ENCODE data around the gene MEX3A. TPM values are rescaled to one million over a fixed set of nuclear protein-coding genes. Genes with fewer than 3 reads are reported as not detected.

MEX3A gene
- polyA plus RNA-seq, 1 donor (not counting 4 experiments of a cell fraction or from before 2014, with no cell fraction given) = 1.1 TPM

GRCh38 chr1:156062189-156062588 lies 20.1 kb downstream of the MEX3A start:
- H3K9me3 ChIP-seq (ENCODE audit: control insufficient read depth, low read depth, low read length) = no peaks in the 10 kb centered on the region
- peak overlapping the region; percentile 78 for H3K9ac ChIP-seq (ENCODE audit: control insufficient read depth, extremely low read depth, insufficient read depth, low read length)
- H3K9me1 ChIP-seq (ENCODE audit: control insufficient read depth, extremely low read depth, insufficient read depth, low read length) = peaks cover 2% of the 10 kb centered on the region
- H3K27ac ChIP-seq (ENCODE audit: control insufficient read depth, insufficient read depth, low read length) = no peak overlapping the region
- H3K79me2 ChIP-seq (ENCODE audit: control insufficient read depth, insufficient read depth, low read length) = peaks cover 22% of the 10 kb centered on the region
- no peaks in the 10 kb centered on the region for H4K20me1 ChIP-seq (ENCODE audit: control insufficient read depth, extremely low read depth, insufficient read depth, low read length)
- peaks cover 13% of the 10 kb centered on the region for H3K4me1 ChIP-seq (ENCODE audit: control insufficient read depth, extremely low read depth, insufficient read depth, low read length)
- DNase-seq (ENCODE audit: low read depth, low spot score) (no peak), FAIRE-seq (peak; percentile 20)
- H2AFZ ChIP-seq (ENCODE audit: control insufficient read depth, low read length) = no peak overlapping the region
- H3K4me2 ChIP-seq (ENCODE audit: control insufficient read depth, extremely low read depth, insufficient read depth, low read depth, low read length) = peak overlapping the region; percentile 96
- TF ChIP-seq CTCF (optimal IDR thresholded peaks at IDR 0.05 in 1 of 3, IDR thresholded peaks at IDR 0.05 in 1 of 3, conservative IDR thresholded peaks at IDR 0.05 in 1 of 3; ENCODE audit: extremely low read depth in 1 of 3, insufficient read depth in 2 of 3, low read length in 3 of 3) (no peak), EZH2 (IDR thresholded peaks at IDR 0.05; ENCODE audit: low read length) (no peak)
- peak overlapping the region; percentile 57 to 89 (median 83) for H3K4me3 ChIP-seq (ENCODE audit: control insufficient read depth in 2 of 3, extremely low read depth in 1 of 3, insufficient read depth in 2 of 3, low read depth in 1 of 3, low read length in 3 of 3)
- dilution Hi-C loops (cut with MboI; ENCODE audit: extremely low pct_ligation_motif_present, low sequenced_read_pairs) = no loop called here
- H3K27me3 ChIP-seq (ENCODE audit: control insufficient read depth, extremely low read depth, insufficient read depth, low read length) = no peaks in the 10 kb centered on the region
- peaks cover 3 to 8% of the 10 kb centered on the region in 2 experiments for H3K36me3 ChIP-seq (ENCODE audit: control insufficient read depth in 2 of 2, extremely low read depth in 1 of 2, insufficient read depth in 2 of 2, low read length in 2 of 2)

- Histone ChIP-seq H3K36me3 (ENCODE audit: control insufficient read depth in 2 of 2, extremely low read depth in 1 of 2, insufficient read depth in 2 of 2, low read length in 2 of 2) (peaks cover 0 to 11% of the 10 kb centered on the region in 2 experiments), H3K4me2 (ENCODE audit: control insufficient read depth, extremely low read depth, insufficient read depth, low read depth, low read length) (peak within 1 kb of the TSS; percentile 96), H3K4me3 (ENCODE audit: control insufficient read depth in 2 of 3, extremely low read depth in 1 of 3, insufficient read depth in 2 of 3, low read depth in 1 of 3, low read length in 3 of 3) (peak within 1 kb of the TSS; percentile 57 to 89 (median 83)), H4K20me1 (ENCODE audit: control insufficient read depth, extremely low read depth, insufficient read depth, low read length) (no peaks in the 10 kb centered on the region), H3K9ac (ENCODE audit: control insufficient read depth, extremely low read depth, insufficient read depth, low read length) (peak within 1 kb of the TSS; percentile 78), H3K79me2 (ENCODE audit: control insufficient read depth, insufficient read depth, low read length) (peaks cover 25% of the 10 kb centered on the region), H3K27me3 (ENCODE audit: control insufficient read depth, extremely low read depth, insufficient read depth, low read length) (no peaks in the 10 kb centered on the region), H3K9me1 (ENCODE audit: control insufficient read depth, extremely low read depth, insufficient read depth, low read length) (peaks cover 2% of the 10 kb centered on the region), H3K9me3 (ENCODE audit: control insufficient read depth, low read depth, low read length) (no peaks in the 10 kb centered on the region), H2AFZ (ENCODE audit: control insufficient read depth, low read length) (peak within 1 kb of the TSS; percentile 81), H3K4me1 (ENCODE audit: control insufficient read depth, extremely low read depth, insufficient read depth, low read length) (peaks cover 13% of the 10 kb centered on the region), H3K27ac (ENCODE audit: control insufficient read depth, insufficient read depth, low read length) (peak within 1 kb of the TSS; percentile 67)
- TF ChIP-seq EZH2 (IDR thresholded peaks at IDR 0.05; ENCODE audit: low read length) = no peak
- TF ChIP-seq CTCF (optimal IDR thresholded peaks at IDR 0.05 in 1 of 3, IDR thresholded peaks at IDR 0.05 in 1 of 3, conservative IDR thresholded peaks at IDR 0.05 in 1 of 3; ENCODE audit: extremely low read depth in 1 of 3, insufficient read depth in 2 of 3, low read length in 3 of 3) = peak in 1 of 3 experiments; percentile 31
- peak; percentile 67 for FAIRE-seq
- peak; percentile 69 for DNase-seq (ENCODE audit: low read depth, low spot score)
- dilution Hi-C loops (cut with MboI; ENCODE audit: extremely low pct_ligation_motif_present, low sequenced_read_pairs) = no loop called here
These were observed 21.2 kb downstream of the MEX3A start, which contains the start of gene RAB25 for GRCh38 chr1:156060937-156061636. Gene RAB25, plus strand, starts transcription at chr1:156061160. Its CDS starts 241 bp downstream, at chr1:156061401.

All from keratinocyte (primary cell).